Ammon's horn (tissue), 1 donor: ENCODE data around the gene SYVN1.
A peak's percentile ranks its signal among the peaks of the same experiment; 100 is the strongest.
"Not testable (repeated sequence)": the region's sequence is repeated elsewhere in the genome, so short reads cannot be mapped to it uniquely, and the experiment has no call there.

Experiments
- DNase-seq: peaks from one replicate; pipeline ENCODE4 v3.0.0-alpha.2; 2016; ENCODE audit warnings: low spot score

SYVN1 gene

DNA sequence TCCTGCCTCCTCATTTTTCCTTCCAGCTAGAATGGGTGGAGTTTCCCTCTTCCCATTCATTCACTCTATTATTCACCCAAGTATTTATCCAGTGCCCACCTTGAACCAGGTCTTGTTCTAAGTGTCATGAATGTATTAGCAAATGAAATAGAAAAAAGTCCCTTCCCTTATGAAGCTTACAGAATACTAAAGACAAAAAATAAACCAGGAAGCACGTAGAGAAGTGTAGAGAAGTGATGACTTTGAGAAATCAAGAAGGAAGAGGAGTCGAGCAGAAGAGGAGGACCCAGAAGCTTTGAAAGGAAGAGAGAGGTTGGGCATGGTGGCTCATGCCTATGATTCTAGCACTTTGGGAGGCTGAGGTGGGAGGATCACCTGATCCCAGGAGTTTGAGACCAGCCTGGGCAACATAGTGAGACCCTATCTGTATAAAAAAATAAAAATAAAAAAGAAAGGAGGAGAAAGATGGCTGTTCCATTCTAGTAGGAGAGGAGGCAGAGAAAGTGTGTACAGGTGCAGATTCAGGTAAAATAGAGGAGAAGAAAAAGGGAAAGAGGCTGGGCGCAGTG, 17.1 kb upstream of the SYVN1 start:
- DNase-seq = no peak

- DNase-seq = peak; percentile 78
Observed at GRCh38 chr11:65150509-65151299, 16.4 kb upstream of the SYVN1 start.

DNA sequence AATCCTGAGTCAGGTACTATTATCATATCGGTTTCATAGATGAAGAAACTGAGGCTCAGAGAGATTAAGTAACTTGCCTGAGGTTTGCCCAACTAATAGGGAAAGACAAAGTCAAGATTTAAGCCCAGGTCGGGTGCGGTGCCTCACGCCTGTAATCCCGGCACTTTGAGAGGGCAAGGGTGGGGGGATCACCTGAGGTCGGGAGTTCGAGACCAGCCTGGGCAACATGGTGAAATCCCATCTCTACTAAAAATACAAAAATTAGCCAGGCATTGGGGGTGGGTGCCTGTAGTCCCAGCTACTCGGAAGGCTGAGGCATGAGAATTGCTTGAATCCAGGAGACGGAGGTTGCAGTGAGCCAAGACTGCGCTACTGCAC, 15.8 kb upstream of the SYVN1 start:
- not testable (repeated sequence) for DNase-seq

GRCh38 chr11:65148657-65149056, 14.3 kb upstream of the SYVN1 start:
- DNase-seq = no peak

DNA sequence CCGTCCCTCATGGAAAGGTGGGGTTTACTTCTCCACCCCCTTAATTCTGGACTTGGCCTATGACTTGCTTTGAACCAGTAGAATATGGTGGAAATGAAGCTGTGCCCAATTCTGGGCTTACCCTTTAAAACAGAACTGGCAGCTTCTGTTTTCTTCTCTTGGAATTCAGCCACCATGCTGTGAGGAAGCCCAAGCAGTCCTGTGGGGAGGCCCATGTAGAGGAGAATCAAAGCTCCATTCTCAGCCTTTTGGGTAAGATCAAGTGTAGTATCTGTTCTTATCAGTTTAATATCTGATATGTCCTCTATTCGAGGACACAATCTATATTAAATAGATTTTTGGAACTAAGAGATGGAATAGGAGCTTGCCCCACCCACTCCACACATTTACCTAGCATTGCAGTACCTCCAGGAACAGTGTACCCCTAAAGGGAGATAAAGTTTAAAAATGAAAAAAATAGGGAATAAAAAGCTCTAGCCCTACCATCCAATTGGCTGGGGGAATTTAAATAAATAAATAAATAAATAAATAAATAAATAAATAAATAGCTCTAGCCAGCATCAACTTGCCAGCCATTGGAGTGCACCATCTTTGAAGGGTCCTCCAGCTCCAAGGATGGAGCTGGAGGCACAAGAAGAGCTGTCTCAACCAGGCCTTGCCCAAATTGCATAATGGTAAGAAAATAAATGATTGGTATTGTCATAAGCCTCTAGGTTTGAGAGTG, 13.2 kb upstream of the SYVN1 start:
- DNase-seq = no peak

GRCh38 chr11:65141896-65142494, 7.7 kb upstream of the SYVN1 start:
- DNase-seq = no peak

DNA sequence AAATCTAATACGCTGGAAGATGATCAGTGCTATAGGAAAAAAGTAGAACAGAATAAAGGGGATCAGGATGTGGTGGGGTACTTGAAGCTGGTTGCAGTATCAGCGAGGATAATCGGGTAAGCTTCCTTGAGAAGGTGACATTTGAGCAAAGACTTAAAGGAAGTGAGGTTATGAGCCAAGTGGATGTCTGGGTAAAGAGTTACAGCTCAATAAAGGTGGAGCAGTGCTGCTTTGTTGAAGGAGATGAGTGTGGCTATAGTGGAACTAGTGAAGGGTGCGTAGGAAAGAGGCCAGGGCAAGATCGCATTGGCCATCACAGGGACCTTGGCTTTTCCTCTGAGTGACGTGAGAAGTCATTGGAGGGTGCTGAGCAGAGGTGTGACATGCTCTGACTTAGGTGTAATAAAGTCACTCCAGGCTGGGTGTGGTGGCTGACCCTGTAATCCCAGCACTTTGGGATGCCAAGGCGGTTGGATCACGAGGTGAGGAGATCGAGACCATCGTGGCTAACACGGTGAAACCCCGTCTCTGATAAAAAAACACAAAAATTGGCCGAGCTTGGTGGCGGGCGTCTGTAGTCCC, 2.3 kb upstream of the SYVN1 start:
- DNase-seq = no peak

GRCh38 chr11:65135633-65136145, 1.4 kb upstream of the SYVN1 start:
- no peak for DNase-seq

- DNase-seq = peak; percentile 95
Observed at GRCh38 chr11:65134952-65135632, 773 bp upstream of the SYVN1 start.

GRCh38 chr11:65133724-65134123, 595 bp downstream of the SYVN1 start:
- no peak for DNase-seq

- DNase-seq = no peak
Observed at GRCh38 chr11:65132988-65133700, 1.2 kb downstream of the SYVN1 start.

DNA sequence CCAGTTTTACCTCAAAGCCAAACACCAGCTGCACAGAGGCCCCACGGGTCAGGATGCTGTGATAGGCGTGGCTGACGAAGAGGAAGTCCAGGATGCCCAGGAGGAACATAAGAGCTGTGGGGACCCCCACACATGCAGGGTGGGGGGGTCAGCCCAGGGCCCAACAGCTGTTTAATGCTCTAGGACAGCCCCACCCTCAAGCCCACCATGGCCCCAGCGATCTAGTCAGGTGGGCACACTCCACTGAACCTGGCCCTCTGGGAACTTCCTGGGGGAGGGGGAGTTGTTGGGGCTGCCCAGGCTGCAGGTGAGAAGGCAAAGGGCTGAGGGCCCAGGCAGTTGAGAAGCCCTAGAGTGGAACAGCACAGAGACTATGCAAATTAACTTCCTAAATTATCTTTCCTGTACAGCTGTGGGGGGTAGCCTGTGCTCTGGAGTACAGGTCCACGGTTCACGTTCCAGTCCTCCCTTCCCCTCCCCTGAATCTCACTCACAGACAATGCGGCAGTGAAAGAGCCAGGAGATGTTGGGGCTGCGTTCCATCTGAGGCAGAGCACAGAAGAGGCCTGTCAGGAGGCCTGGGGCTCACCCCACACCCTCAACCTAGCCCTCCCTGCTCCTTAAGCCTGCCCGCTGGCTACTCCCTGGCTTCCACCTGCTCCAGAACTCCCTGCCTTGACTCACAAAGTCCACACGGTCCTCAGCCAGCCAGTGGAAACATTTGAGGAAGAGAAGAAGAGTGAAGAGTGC, 1.9 kb downstream of the SYVN1 start:
- no peak for DNase-seq

DNA sequence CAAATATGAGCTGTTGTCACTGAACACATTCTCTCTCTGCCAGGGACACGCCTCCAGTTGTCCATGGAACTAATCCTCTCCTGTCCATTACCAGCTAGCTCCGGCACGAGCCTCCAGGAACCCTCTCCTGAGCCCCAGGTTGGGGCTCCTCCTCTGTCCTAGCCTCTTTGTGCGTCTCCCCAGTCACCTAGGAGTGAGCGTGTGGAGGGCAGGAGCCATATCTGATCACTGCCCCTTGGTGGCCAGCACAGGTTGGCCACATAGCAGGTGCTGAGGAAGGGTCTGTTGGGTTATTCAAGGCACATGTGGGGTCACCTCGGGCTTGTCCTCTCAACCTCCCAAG, 2.5 kb downstream of the SYVN1 start:
- DNase-seq = no peak

GRCh38 chr11:65131417-65131776, 2.9 kb downstream of the SYVN1 start:
- DNase-seq = no peak

DNA sequence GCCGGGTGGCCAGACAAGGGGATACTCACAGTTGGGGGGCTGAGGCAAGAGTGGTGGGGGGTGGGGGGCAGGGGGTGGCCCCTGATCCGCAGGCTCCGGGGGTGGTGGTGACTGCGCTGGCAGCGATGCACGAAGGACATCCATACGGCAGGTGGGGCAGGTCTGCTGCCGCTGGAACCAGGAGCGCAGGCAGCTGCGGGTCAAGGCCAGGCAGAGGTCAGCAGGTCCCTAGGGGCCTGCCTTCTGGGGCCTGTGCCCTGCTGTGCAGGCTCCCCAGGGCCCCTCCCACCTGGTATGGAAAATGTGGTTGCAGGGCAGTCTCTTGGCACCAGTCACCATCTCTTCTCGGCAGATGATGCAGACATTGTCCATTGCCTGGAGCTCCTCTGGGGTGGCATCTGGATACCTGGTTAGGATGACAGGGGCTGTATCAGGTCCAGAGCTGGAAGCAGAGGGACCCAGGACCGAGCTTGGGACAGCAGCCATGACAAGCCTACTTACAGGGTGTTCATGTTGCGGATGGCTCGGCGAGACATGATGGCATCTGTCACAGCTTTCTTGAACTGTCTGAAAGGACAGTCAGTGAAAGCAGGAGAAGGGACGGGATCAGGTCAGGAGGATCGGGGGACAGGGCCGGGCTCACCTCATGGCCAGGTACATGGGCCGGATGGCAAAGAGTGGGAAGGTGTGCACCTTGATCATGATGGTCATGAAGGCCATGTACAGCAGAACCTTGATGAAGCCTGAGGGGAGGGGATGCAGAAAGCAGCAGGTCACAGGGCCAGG, 3.5 kb downstream of the SYVN1 start:
- no peak for DNase-seq

- DNase-seq = no peak
Observed at GRCh38 chr11:65129649-65130441, 4.5 kb downstream of the SYVN1 start.

DNA sequence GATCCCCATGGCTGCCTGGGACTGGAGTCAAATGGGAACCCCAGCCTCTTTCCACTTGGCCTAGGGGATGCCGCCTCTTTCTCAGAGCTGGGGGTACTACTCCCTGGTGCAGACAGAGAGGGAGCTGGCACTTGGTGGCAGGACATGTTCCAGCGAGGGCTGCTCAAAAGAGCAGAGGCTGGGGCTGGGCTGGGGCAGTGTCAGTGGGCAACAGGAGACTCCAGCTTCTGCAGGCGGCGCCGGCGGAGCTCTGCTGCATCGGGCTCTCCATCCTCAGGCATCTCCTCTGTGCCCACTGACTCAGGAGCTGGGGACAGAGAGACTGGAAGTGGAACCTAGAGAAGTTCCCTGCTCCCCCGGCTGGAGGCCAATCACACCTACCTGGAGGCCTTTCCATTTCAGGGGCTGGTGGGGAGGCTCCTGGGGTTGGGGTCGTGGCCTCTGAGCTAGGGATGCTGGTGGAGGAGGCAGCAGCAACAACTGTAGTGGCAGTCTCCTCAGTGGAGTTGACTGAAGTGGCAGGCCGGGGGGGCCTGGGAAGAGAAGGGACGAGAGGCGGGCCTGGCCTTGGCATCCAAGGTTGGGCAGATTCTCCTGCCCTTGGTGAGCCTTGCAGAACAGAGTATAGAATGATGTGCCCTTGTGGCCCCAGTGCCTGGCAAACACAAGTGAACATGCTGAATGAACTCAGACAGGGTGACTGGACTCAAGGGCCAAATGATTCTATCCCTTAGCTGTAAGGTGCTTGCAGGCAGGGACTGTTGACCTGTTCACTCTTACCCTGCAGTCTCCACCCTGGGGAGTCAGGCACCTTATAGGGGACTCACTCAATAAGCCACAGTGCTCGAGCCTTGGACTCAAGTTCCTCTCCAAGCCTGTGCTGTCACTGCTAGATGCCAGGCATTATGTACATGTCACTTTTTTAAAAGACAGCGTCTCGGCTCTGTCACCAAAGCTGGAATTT, 5.9 kb downstream of the SYVN1 start:
- no peak for DNase-seq
